Measurements from ENCODE around the gene ATP6V1F.

The ATP6V1F gene

DNA sequence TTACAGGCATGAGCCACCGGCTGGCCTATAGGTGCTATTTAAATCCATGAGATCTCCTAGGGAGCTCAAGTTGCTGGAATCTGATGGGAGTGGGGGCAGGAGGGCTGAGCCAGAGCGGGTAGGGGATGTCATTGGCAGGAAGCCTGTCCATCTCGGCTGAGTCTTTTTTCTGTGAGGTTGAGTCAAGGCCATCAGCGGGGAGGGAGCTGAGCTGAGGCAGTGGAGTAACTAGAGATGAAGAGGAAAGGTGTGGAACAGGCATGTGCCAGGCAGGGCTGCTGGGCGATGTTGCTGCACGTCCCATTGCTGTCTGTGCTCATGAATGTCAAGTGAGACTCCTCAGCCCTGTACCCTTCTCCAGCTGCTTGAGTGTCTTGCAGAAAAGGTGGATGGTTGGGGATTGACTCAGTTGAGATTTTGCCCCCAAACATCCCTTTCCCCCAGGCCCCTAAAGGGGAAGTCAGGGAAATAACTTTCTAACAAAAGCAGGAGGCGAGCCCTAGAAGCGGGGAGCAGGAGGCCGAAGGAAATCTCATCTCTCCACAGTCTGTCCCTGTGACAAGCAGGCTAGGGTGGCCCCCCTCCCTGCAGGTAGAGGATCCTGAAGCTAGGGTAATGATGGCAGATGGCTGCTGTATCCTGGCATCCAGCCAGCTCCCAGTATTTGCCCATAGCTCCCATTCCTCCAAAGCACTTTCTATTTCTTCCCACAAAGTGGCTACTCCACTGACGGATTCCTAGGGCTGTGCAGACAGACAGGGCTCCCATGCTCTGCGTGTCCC, 5.4 kb downstream of the ATP6V1F start:
- no peak for DNase-seq (ENCODE audit: low read depth in 1 of 2, low spot score in 1 of 2)

- DNase-seq (ENCODE audit: low read depth in 1 of 2, low spot score in 1 of 2) = no peak
These were observed 6.0 kb downstream of the ATP6V1F start for GRCh38 chr7:128868624-128869137.

DNA sequence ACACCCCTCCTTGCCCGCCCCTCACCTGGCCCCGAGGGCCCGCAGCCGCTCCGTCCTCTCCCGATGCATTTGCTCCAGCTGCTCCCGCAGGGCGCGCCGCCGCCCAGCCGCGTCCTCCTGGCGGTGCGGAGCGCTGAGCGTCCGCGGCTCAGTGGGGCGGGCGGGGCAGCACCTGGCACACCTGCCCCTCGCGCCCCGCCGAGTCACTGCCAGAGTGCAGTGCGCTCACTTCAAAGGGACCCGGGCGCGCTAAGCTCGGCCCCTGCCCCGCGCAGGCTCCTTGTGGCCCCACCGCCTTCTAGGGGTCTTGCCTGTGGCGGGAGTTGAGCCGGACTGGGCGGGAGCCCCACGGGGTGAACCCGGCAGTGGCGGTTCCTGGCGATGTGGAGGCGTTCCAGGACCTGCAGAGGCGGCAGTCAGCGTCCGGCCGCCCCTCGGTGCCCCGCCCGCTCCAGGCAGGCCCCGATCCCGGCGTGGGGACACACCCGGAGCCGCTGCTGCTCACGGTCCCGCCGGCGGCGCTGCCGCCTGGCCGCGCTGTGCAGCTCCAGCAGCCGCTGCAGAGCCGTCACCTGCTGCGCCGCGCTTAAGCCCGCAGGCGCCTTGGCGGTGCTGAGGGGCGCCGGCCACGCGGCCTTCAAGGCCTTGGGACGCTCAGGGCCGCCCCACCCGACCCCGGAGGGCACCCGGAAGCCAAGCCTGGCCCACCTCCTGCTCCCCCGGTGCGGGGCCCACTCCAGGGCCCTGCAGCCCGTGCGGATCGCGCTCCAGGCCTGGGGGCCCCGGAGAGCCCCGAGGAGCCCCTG, 6.7 kb downstream of the ATP6V1F start:
- DNase-seq (ENCODE audit: low read depth in 1 of 2, low spot score in 1 of 2) = no peak

DNA sequence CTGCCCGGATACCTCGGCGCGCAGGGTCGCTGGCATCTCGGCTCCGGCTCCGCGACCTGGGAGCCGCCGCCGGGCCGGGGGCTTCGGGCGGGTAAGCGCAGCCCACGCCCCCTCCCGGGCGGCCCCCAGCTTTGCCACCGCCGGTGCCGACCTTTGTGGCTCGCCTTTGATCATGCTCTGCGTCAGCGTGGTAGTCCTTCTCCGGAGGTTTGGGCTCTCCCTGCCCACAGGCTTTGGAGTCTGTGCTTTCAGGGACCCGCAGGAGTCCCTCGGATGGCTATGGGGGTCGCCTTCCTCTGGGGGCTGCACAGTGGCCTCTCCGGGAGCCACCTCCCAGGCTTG, 7.3 kb downstream of the ATP6V1F start:
- no peak for DNase-seq (ENCODE audit: low read depth in 1 of 2, low spot score in 1 of 2)

DNA sequence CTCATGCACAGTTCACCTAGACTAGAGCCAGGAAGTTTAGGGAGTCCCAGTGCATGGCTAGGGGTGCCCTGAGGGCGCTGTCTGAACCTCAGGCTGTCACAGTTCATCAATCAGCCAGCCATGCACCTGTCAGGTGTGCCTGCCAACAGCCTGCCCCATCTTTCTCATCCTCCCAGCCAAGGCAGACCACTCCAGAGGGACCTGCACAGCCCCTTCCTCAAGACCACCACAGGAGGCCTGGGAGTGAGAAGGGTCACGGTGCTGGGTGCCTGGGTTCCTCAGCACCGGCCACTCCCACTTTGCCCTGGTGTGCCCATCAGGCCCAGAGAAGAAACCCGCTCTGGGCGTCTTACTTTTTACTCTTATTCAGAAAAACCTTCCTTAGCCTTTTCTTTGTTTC, 8.4 kb downstream of the ATP6V1F start:
- no peak for DNase-seq (ENCODE audit: low read depth in 1 of 2, low spot score in 1 of 2)

- DNase-seq (ENCODE audit: low read depth in 1 of 2, low spot score in 1 of 2) = no peak
These were observed 9.8 kb downstream of the ATP6V1F start for GRCh38 chr7:128872394-128872824.

DNA sequence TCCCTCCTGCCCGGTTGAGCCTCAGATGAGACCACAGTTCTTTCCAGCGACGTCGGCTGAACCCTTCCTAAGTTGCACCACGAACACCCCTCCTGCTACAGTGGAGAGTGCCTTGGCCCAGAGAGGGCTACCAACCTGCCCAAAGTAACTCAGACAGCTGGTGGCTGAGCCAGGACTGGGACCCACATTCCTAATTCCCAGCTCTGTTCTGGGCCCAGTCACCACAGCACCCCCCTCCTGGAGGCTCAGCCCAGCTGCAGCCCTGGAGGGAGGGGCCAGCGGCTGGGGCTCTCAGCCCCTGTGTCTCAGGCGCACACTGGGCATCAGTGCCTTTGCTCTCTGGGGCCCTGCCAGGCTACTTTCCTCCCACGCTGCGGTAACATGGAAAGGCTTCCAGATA, 10.6 kb downstream of the ATP6V1F start:
- no peak for DNase-seq (ENCODE audit: low read depth in 1 of 2, low spot score in 1 of 2)

GRCh38 chr7:128874140-128875031, 11.7 kb downstream of the ATP6V1F start:
- no peak for DNase-seq (ENCODE audit: low read depth in 1 of 2, low spot score in 1 of 2)

DNA sequence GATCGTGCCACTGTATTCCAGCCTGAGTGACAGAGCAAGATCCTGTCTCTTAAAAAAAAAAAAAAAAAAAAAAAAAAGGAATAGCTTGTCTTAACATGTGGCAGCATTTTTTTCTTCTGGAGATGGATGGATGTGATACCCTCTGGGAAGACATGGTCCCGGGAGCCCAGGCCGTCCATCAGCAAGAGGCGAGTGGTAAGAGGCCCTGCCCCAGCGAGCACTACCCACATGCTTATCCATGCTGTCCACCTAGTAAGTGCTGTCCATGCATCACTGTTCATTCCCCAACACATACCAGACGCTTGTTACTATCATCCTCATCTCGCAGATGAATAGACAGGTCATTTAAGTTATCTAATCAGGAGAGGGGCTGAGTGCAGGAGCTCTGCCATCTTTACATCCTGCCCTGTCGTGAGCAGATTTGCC, 12.9 kb downstream of the ATP6V1F start:
- no peak for DNase-seq (ENCODE audit: low read depth in 1 of 2, low spot score in 1 of 2)

DNA sequence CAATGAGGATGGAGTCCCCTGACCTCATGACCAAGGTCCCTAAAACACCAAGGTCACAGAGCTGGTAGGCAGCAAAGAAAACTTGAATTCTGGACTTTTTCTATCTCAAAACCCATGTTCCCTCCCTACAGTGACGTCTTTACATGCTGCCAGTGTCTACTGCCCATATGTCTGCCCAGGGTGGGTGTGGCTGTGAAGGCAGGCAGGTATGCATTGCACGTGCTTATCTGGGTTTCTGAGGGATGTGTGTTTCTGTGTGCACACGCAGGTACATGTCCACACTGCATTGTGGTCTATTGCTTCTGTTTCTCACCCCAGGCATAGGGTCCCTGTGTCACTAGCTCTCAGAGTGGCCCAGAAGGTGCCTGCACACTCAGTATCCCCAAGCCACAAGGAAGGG, 13.5 kb downstream of the ATP6V1F start:
- DNase-seq (ENCODE audit: low read depth in 1 of 2, low spot score in 1 of 2) = no peak

GRCh38 chr7:128876586-128876977, 13.9 kb downstream of the ATP6V1F start:
- DNase-seq (ENCODE audit: low read depth in 1 of 2, low spot score in 1 of 2) = no peak

DNA sequence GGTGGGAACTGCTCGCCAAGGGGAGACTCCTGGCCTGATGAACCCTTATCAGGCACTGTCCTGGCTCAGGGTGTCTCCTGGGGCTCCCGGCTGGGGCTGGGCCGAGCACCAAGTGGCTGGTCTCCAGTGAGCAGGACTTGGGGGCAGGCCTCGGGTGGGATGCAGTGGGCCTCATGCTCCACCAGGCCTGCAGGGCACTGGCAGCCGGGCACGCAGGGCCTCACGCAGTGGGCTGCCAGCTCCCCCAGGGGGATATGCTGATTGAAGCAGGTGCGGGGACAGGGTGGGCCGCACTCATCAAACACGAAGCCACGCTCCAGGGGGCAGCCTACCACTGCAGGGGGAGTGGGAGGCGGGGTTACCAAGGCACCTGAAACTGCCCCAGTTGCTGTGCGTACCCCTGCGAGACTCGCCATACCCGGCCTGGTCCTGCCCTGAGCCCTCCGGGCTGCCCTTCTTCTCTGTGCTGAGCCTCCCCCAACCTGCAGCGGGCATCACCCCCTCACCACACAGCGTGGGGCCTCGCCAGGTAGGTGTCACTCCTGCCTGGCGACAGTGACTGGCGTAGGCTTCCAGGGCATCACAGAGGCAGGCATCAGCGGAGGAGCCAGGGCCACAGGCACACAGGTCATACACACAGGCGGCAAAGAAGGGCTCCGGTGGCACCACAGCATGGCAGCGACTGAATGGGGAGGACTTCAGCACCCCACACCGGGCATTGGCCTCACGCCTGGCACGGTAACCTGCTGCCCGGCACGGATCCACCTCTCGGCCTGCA, 14.5 kb downstream of the ATP6V1F start:
- DNase-seq (ENCODE audit: low read depth in 1 of 2, low spot score in 1 of 2) = no peak

- DNase-seq (ENCODE audit: low read depth in 1 of 2, low spot score in 1 of 2) = no peak
These were observed 15.1 kb downstream of the ATP6V1F start for GRCh38 chr7:128877756-128878120.

DNA sequence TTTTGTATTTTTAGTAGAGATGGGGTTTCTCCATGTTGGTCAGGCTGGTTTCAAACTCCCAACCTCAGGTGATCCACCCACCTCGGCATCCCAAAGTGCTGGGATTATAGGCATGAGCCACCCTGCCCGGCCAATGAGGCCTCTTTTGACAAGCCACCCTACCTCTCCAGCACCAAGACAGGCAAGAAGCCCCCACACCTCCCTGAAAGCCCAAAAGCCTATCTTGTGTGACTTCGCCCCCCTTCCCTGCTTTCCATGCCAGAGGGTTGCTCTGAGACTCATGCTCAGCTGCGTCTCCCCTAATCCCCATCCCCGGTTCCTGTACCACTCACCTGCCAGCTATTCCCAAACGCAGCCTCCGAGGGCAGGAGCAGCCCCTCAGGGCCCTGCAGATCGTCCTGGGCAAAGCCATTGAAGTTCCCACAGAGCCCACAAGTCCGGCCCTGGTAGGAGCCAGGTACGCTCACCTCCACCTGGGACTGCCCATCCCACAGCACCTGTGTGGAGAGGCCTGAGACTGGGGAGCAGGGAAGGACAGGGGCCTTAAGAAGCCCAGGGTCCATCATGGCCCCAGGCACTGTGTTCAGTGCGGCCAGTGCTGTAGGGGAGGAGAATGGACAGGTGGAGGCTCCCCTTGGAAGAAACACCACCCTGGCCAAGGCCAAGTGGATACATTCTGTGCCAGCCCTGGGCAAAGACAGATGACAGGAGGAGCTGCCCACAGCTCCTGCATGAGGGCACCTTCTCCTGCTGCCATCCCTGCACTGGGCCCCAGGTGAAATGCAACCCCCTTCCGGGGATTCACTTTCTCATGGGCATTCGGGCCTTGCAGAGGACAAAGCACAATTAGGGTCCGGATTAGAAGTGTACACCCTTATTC, 15.8 kb downstream of the ATP6V1F start:
- no peak for DNase-seq (ENCODE audit: low read depth in 1 of 2, low spot score in 1 of 2)

DNA sequence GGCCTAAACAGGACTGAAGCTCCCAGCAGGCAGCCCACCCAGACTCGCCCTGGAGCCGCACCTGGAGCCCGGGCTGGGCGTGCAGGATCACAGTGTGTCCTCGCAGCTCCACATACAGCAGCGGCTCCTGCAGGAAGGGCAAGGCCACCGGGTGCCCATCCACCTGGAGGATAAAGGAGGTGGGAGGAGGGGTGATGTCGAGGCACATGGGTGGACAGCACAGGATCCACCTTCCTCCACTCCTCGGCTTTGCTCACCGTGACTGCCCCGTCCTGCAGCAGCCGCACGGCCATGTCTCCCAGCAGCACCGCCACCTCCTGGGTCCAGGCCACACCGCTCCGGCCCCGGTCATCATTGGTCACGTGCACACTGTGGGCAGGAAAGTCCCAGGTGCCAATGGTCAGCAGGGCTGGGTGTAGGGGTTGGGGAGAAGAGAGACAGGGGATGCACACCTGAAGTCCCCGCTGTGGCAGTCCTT, 16.8 kb downstream of the ATP6V1F start:
- no peak for DNase-seq (ENCODE audit: low read depth in 1 of 2, low spot score in 1 of 2)

DNA sequence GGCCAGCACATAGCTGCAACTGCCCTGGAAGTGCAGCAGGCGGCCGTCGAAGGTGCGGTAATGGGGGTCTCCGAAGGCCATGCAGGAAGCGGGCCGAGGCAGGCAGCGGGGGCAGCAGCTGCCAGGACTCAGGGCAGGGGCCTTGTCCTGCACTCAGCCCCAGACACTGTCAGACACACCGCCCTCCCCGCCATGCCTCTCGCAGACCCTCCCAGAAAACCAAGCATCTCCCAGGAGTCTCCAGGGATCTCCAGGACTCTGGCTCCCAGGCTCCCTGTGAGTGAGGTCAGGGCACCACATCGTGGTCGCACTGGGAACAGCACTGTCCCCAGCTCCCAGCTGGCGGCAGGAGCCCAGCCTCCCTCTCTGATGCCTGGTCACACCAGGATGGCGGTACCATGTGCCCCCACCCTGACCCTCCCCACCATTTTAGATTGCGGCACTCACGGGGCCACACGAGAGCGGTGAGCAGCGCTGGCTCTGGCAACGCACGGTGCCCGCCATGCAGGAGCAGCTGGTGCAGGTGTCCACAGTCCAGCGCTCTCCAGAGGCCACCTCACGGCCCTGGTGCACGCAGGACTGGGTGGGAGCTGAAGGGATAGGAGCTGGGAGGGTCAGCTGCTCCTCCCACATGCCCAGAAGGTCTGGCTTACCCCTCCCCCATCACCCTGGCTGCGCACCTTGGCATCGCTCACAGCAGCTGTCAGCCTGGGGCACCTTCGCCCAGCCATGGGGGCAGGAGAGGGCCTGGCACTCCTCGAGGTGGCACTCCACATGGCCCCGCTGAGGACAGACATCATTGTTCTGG, 17.5 kb downstream of the ATP6V1F start:
- DNase-seq (ENCODE audit: low read depth in 1 of 2, low spot score in 1 of 2) = no peak

- DNase-seq (ENCODE audit: low read depth in 1 of 2, low spot score in 1 of 2) = no peak
These were observed 18.3 kb downstream of the ATP6V1F start for GRCh38 chr7:128880791-128881457.

- DNase-seq (ENCODE audit: low read depth in 1 of 2, low spot score in 1 of 2) = no peak
These were observed 18.9 kb downstream of the ATP6V1F start for GRCh38 chr7:128881458-128882125.
